ENCODE measurements around the gene NOXRED1. TPM values are rescaled to one million over a fixed set of nuclear protein-coding genes. Genes with fewer than 3 reads are reported as not detected.

Gene NOXRED1
- total RNA-seq, 2 experiments from 2014 or later: 0.26 to 0.33 TPM

DNA sequence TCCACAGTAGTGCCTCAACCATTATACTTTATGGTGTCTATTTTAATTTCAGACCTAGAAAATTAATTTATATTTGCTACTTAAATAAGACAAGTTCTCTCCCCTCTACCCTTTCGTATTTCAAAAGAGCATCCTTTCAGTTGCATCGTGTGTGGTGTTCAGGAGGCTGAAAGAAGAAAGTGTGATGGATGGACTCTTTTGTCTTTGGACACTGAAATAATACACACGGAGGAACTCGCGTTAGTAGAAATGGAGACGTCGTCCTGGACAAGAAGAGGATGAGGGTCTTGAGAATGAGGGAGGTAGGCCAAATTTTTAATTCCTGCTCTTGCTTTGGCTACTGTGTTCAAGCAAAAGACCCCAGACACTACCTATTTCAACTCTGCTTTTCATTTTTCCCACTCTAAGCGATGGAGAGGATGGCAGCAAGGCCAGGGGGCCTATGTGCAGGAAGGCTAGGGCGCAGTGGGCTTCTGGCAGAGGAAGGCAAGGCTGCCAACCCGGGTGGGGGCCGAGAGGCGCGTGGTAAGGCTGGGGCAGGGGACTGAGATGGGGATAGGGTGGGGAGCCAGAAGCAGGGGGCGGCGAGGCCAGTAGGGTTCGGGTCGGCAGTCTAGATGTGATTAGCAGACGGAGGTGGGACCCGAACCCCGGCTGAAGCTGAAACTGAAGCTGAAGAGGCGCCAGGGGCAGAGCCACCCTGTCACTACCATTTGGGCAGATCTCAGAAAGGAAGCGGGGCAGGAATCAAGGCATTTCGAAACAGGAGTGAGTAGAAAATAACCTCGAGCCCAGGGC lies 47.2 kb downstream of the NOXRED1 start:
- peak overlapping the region; percentile 92 for H3K27ac Mint-ChIP-seq
- H3K27me3 Mint-ChIP-seq: no peaks in the 10 kb centered on the region
- H3K4me3 Mint-ChIP-seq: peak overlapping the region; percentile 93
- peaks cover 41% of the 10 kb centered on the region for H3K4me1 Mint-ChIP-seq
- DNase-seq: no peak
- peaks cover 6% of the 10 kb centered on the region for H3K9me3 Mint-ChIP-seq
- peaks cover 34% of the 10 kb centered on the region for H3K36me3 Mint-ChIP-seq

DNA sequence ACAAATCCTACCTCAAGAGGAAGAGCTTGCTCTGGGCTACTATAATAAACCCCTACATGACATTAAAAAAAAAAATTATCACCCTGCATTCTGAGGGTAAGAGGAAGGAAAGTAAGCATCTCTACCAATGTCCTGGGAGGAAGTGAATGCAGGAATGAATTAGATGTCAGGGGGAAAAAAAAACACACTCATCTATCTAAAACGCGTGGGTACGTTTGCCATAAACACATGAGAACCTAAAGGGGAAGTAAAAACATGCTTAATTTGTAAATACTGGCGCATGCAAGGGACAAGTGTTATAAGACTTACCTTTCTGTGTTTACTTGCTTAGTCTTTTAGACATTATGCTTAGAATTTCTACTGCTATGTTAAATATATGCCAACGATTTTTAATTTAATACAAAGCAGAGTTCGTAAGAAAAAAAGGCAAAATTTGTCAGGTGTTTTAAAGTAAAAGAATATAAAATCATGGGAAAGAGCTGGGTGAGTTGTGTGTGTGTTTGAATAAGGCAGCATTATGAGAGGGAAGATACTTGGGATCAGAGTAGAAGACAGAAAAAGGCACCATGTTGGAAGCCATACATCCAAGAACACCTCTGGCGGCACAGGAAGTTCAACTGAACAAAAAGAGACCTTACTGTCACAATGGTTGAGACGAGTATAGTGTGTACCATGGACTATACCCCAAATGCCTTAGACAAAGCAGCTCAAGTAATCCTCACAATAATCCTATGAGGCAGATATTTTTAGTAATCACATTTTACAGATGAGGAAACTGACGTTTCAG lies 48.0 kb downstream of the NOXRED1 start:
- peaks cover 41% of the 10 kb centered on the region for H3K4me1 Mint-ChIP-seq
- peak overlapping the region; percentile 92 for H3K27ac Mint-ChIP-seq
- no peak for DNase-seq
- H3K9me3 Mint-ChIP-seq: peaks cover 6% of the 10 kb centered on the region
- H3K4me3 Mint-ChIP-seq: peak overlapping the region; percentile 93
- peaks cover 34% of the 10 kb centered on the region for H3K36me3 Mint-ChIP-seq
- H3K27me3 Mint-ChIP-seq: no peaks in the 10 kb centered on the region

DNA sequence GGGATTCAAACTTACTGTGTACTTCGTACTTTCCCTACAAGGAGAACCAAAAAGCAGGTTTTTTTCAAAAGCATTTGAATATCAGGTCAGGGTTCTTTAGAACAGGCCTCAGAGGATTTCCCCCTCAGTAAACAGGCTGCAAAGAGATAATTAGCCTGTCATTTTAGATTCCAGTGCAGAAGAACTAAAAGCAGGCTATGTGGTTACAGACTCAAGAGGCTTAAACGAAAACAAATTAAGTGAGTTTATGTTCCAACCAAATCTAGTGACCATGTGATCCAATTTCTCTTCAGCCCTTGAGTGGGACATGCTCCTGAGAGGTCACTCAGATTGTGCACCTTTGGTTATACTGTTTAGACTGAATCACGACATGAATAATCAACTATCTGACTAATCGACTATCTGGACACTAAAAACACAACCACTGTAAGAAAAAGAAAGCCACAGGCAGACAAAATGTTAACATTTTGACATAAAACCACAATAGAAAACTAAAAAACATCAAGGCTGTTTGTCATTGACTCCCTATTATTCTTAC lies 51.0 kb downstream of the NOXRED1 start:
- Mint-ChIP-seq H3K9me3 (peaks cover 6% of the 10 kb centered on the region), H3K4me3 (peak overlapping the region; percentile 1), H3K4me1 (peaks cover 54% of the 10 kb centered on the region), H3K27ac (peak overlapping the region; percentile 61), H3K36me3 (peaks cover 34% of the 10 kb centered on the region), H3K27me3 (no peaks in the 10 kb centered on the region)
- no peak for DNase-seq

- peaks cover 3% of the 10 kb centered on the region for H3K9me3 Mint-ChIP-seq
- peaks cover 39% of the 10 kb centered on the region for H3K4me1 Mint-ChIP-seq
- H3K27me3 Mint-ChIP-seq: no peaks in the 10 kb centered on the region
- H3K36me3 Mint-ChIP-seq: peaks cover 27% of the 10 kb centered on the region
- DNase-seq: no peak
- no peak overlapping the region for H3K4me3 Mint-ChIP-seq
- no peak overlapping the region for H3K27ac Mint-ChIP-seq
These were observed 54.0 kb downstream of the NOXRED1 start for GRCh38 chr14:77369285-77369684.

GRCh38 chr14:77364146-77364545 lies 59.2 kb downstream of the NOXRED1 start:
- Mint-ChIP-seq H3K36me3 (peaks cover 15% of the 10 kb centered on the region), H3K27ac (no peak overlapping the region), H3K27me3 (no peaks in the 10 kb centered on the region), H3K9me3 (no peaks in the 10 kb centered on the region), H3K4me1 (peaks cover 23% of the 10 kb centered on the region), H3K4me3 (no peak overlapping the region)
- no peak for DNase-seq

DNA sequence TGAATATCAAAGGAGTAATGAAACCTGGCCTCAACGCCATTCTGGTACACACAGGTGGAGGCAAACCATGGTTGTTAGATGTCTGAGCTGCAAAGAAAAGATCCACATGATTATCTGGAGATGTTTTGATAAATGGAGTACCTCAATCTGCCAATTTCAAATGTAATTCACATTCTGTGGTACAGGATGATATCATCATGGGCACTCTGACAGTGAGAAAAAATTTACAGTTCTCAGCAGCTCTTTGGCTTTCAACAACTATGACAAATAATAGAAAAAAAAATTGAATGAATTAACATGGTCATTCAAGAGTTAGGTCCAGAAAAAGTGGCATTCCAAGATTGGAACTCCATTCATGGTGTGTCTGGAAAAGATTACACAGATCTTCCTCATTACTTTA lies 63.7 kb downstream of the NOXRED1 start:
- no peaks in the 10 kb centered on the region for H3K27me3 Mint-ChIP-seq
- no peak for DNase-seq
- H3K9me3 Mint-ChIP-seq: no peaks in the 10 kb centered on the region
- no peak overlapping the region for H3K4me3 Mint-ChIP-seq
- H3K27ac Mint-ChIP-seq: no peak overlapping the region
- H3K4me1 Mint-ChIP-seq: peaks cover 17% of the 10 kb centered on the region
- peaks cover 7% of the 10 kb centered on the region for H3K36me3 Mint-ChIP-seq

GRCh38 chr14:77356899-77357298 lies 66.4 kb downstream of the NOXRED1 start:
- no peaks in the 10 kb centered on the region for H3K27me3 Mint-ChIP-seq
- H3K4me1 Mint-ChIP-seq: peaks cover 8% of the 10 kb centered on the region
- no peak overlapping the region for H3K27ac Mint-ChIP-seq
- no peak for DNase-seq
- H3K9me3 Mint-ChIP-seq: no peaks in the 10 kb centered on the region
- H3K36me3 Mint-ChIP-seq: peaks cover 3% of the 10 kb centered on the region
- H3K4me3 Mint-ChIP-seq: no peak overlapping the region

DNA sequence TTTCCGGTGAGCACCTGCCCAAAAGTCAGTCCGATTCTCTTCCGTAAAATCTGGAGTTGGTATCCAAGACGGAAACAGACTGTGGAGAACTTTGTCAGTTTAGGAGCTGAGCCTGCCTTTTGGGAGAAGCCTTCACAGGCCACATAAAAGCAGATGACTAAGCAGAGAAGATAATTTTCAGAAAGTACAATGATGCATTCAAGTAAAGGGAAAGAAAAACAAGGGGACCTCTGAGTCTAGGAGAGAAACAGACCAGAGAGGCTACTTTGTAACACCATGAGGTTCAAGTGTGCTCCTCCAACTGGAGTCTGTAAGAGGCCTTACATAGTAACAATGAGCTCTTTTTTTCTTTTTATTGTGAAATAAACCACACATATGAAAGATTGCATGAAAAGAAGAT lies 67.5 kb downstream of the NOXRED1 start:
- no peak overlapping the region for H3K27ac Mint-ChIP-seq
- DNase-seq: no peak
- peaks cover 3% of the 10 kb centered on the region for H3K36me3 Mint-ChIP-seq
- no peak overlapping the region for H3K4me3 Mint-ChIP-seq
- no peaks in the 10 kb centered on the region for H3K27me3 Mint-ChIP-seq
- H3K9me3 Mint-ChIP-seq: no peaks in the 10 kb centered on the region
- peaks cover 5% of the 10 kb centered on the region for H3K4me1 Mint-ChIP-seq

DNA sequence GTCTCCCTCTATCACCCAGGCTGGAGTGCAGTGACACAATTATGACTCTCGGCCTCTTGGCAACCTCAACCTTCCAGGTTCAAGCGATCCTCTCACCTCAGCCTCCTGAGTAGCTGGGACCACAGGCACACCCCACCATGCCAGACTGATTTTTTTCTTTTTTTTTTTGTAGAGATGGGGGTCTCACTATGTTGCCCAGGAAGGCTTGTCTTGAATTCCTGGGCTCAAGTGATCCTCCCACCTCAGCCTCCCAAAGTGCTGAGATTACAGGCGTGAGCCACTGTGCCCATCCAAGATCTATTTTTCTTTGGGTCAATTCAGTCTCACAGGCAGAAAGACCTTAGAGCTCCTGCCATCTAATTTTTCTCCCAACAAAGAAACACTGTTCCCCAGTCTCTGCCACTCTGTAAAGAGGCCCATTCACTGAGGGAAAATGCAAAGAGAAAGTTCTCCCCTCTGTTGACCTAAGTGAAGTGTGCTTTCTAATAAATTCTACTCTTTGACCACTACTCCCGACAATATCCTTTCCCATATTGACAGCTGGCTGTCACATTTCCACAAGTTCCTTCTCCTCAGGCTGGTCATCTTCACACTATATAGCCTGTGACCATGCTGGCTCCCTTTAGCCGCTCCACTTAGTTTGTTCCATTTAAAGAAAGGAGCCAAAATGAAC lies 69.7 kb downstream of the NOXRED1 start:
- no peaks in the 10 kb centered on the region for H3K27me3 Mint-ChIP-seq
- peaks cover 9% of the 10 kb centered on the region for H3K36me3 Mint-ChIP-seq
- H3K4me3 Mint-ChIP-seq: no peak overlapping the region
- peaks cover 2% of the 10 kb centered on the region for H3K4me1 Mint-ChIP-seq
- H3K27ac Mint-ChIP-seq: no peak overlapping the region
- DNase-seq: no peak
- H3K9me3 Mint-ChIP-seq: no peaks in the 10 kb centered on the region

GRCh38 chr14:77347751-77348150 lies 75.6 kb downstream of the NOXRED1 start:
- peaks cover 2% of the 10 kb centered on the region for H3K4me1 Mint-ChIP-seq
- H3K27ac Mint-ChIP-seq: peak overlapping the region; percentile 38
- H3K4me3 Mint-ChIP-seq: no peak overlapping the region
- H3K9me3 Mint-ChIP-seq: no peaks in the 10 kb centered on the region
- peaks cover 9% of the 10 kb centered on the region for H3K36me3 Mint-ChIP-seq
- no peaks in the 10 kb centered on the region for H3K27me3 Mint-ChIP-seq
- DNase-seq: no peak

DNA sequence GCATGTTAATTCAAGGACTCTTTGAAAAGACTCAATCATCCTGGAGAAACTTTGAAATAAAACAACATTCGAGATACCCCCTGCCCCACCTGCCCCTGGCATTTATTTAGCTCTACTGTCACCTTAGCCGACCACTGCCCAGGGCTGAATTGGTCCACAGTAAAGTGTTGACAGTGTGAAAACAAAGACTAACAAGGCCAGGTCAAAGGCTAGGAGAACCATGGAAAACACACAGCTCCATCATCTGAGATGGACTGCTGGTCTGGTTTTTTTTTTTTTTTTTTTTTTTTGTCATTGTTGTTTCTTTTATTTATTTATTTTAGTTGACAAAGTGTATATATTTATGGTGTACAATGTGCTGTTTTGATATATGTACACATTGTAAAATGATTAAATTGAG lies 76.8 kb downstream of the NOXRED1 start:
- no peak for DNase-seq
- peaks cover 2% of the 10 kb centered on the region for H3K4me1 Mint-ChIP-seq
- H3K36me3 Mint-ChIP-seq: peaks cover 9% of the 10 kb centered on the region
- H3K9me3 Mint-ChIP-seq: no peaks in the 10 kb centered on the region
- H3K27me3 Mint-ChIP-seq: no peaks in the 10 kb centered on the region
- H3K4me3 Mint-ChIP-seq: no peak overlapping the region
- no peak overlapping the region for H3K27ac Mint-ChIP-seq

DNA sequence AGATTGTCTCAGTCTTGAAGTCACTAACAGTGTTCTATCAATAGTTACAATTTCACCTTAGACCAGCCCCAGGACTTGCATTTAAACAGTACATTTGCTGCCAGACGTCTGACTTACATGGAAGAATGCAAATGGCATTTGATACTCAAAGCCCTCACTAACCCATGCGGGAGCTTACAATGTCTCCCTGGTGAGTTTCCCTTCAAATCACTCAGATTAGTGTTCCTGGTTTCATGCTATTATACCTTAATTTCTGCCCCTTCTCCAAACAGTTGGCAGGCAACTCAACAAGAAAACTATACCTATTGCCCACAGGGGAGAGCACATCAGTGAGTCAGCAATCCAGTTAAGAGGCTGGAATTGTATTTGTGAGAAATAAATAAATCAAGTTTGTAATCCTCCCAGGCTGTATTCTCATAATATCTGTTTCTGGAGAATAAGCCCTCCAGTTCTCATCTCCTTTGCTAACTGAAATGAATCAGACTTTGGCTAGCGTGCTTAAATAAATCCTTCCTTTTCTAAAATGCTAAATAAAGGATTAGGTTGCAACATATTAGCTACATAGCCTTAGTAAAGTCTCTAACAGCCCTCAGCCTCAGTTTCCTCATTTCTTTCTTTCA lies 78.8 kb downstream of the NOXRED1 start:
- H3K4me1 Mint-ChIP-seq: peaks cover 2% of the 10 kb centered on the region
- peaks cover 2% of the 10 kb centered on the region for H3K36me3 Mint-ChIP-seq
- DNase-seq: no peak
- no peaks in the 10 kb centered on the region for H3K27me3 Mint-ChIP-seq
- no peak overlapping the region for H3K27ac Mint-ChIP-seq
- no peak overlapping the region for H3K4me3 Mint-ChIP-seq
- no peaks in the 10 kb centered on the region for H3K9me3 Mint-ChIP-seq

All from activated naive CD8-positive, alpha-beta T cell treated with anti-CD3 and anti-CD28 coated beads for 36 hours (primary cell).